ENCODE measurements around the gene NAP1L4.

Gene NAP1L4

DNA sequence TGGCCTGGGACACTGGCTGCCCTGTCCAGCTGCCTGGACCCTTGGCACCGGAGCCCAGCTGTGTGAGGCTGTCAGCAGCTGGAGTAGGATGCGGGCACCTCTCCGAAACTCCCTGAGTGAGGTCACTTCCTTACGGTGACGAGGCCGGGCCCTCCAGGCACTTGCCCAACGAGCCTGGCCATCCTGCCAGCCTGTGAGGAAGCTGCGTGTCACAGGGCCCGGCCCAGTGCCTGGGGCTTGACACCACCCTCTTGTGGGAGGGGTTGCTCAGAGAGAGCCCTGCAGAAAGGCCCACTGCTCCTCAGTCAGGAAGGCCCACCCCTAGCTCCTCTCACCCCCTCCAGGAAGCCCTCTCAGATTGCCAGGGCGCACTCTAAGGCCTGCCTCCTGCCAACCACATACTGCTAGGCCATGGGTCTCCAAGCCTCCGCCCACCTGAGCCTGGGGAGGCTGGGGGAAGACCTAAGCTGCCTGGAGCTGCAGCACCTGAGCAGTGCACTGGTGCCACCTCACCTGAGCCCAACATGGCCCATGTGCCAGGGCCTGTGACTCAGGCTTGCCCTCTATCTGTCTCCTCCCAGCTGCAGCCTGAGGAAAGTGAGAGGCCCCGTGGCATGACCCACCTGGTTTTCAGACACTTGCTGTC lies 58.6 kb downstream of the NAP1L4 start:
- DNase-seq: peak; percentile 62

DNA sequence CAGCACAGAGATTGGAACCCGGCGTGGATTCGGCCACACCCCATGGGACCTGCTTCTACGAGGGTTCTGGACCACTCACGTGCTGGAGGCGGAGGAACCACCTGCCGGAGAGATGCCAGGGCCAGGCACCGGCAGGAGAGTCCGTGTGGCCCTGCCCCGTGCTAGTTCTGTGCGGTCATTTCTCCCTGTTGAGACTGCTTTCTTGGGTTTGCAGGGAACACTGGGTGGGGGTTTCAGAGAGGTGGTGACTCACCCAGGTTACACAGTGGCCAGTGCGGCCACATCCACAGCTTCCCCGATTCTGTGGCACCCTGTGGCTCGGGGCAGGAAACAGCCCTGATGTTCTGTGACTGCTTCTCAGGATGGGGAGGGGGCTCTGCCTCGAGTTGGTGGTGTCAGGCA lies 59.3 kb downstream of the NAP1L4 start:
- no peak for DNase-seq

DNA sequence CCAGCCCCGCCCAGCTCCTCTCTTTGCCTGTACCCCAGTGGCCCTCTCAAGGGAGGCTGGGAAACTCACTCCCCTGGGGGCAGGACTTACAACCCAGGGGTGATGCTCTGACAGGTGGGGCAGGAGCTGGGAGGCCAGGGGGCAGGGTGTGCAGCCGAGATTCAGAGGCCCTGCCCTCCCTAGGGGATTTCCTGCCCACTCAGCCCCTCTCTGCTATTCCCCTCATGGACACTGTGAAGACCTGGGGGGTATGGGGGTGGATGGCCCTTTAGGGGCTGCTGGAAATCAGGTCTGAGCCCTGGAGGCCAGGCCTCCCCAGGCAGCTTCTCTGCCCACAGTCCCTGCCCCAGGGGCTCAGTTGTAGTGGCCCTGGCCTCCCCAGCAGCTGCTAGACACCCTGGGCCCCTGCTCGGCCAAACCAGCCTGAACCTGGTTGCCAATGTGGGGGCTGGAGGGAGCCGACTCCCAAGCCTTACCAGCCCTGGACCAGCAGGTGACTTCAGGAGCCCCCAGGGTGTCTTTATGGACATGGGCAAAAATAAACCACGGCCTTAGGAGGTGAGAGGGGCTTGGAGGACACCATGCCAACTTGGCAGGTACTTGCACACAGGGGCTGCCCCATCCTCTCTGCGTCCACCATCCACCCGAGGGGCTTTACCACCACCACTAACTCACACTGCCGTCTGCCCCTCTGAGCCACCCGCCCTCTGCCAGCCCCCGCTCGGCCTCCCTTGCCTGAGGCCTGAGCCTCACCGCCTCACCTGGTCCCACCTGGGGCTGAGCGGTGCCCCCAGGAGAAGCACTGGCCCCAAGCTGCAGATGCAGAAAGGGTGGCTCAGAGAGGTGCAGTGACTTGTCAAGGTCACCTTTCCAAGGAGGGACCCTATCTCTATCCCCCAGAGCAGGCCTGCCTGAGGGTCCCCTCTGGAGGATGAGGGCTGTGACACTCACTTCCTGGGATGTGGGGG lies 60.1 kb downstream of the NAP1L4 start:
- DNase-seq: no peak

DNA sequence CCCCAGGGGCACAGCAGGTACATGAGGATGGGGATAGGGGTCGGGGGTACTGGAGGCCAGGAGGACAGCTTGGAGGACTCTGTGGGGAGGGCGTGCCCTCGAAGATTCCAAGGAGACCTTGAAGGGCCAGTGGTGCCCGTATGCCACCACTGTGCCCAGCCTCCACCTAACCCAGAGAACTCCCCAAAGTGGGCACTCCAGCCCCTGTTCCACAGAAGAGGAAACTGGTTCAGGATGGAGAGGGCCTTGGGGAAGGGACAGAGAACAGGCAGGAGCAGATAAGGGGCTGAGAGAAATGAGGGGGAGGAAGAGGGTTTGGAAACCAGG lies 60.7 kb downstream of the NAP1L4 start:
- no peak for DNase-seq

DNA sequence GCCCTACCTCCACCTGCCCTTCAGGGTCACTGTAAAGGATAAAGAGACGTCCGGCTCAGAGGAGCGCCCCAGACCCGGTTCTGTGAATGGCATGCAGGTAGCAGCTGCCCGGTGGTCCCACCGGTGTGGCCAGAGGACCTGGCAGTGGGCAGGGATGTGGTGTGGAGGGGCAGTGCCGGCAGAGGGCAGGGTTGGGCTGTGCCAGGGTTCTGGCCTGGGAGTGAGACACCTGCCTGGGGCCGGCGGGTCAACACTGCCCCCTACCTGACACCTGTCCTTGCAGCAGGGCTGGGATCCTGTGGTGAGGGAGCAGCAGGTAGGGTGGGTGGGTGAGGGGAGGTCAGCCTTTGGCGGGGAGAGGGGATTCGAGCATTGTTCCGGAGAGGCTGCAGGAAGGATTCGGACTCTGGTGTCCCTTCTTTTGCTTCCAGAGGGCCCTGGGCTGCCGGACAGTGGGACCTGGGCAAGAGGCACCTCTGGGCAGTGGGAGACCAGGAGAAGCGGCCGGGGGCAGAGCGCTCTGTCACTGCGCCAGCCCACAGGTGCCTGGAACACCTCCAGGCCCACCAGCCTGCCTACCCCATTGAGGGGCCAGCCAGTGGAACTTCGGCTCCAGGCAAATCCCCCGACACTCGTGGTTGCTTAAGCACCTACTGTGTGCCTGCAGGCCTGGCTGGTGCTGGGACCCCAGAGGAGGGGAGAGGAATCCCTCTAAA lies 61.3 kb downstream of the NAP1L4 start:
- peak; percentile 59 for DNase-seq

DNA sequence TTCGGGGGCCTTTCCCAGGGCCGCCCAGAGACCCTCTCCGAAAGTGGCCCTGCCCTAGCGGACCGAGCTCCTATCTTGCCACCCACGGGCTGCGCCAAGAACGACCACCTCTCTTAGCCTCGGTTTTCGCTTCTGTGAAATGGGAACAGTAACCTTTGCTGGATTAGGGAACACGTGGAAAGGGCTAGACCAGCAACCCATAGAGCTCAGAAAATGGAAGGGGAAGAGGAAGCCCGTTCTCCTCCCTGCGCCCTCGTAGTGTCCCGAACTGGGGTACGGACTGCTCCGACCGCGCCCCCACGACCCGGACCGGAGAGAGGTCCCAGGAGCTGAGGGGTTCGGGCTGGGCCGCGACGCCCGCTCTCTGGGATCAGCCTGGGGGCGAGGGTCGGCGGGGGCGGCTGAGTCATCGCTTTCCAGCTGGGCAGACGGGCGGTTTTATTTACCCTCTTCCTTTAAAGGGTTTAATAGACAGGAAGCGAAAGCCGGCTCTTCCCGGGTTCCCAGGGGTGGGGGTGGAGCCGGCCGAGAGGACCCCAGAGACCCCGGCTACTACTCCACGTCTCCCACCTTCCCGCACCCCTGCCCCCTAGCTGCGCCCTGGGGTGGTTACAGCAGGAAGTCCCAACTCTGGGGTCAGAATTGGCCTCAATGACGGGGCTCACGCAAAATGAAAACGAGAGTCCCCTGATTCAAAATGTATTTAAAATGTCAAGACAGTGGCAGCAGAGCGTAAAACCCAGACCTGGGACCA lies 62.0 kb downstream of the NAP1L4 start:
- no peak for DNase-seq

DNA sequence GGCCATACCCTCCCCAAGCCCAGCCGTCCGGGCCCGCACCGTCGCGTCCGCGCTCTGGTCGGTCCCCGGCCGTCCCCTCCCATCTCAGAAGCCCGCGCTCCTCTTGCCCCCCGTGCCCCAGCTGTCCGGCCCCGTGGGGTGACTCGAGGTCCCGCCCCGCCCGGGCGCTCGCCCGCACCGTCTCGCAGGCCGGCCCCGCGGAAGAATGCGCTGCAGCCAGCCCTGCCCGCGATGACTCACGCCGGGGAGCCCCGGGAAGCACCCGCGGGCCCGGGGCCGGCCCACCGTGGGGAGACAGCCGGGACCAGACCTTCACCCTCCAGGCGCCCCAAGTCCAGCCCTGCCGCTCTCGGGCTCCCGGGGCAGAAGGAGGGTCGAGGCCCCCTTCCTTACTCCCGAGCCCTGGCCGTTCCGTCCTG lies 62.6 kb downstream of the NAP1L4 start:
- peak; percentile 73 for DNase-seq

DNA sequence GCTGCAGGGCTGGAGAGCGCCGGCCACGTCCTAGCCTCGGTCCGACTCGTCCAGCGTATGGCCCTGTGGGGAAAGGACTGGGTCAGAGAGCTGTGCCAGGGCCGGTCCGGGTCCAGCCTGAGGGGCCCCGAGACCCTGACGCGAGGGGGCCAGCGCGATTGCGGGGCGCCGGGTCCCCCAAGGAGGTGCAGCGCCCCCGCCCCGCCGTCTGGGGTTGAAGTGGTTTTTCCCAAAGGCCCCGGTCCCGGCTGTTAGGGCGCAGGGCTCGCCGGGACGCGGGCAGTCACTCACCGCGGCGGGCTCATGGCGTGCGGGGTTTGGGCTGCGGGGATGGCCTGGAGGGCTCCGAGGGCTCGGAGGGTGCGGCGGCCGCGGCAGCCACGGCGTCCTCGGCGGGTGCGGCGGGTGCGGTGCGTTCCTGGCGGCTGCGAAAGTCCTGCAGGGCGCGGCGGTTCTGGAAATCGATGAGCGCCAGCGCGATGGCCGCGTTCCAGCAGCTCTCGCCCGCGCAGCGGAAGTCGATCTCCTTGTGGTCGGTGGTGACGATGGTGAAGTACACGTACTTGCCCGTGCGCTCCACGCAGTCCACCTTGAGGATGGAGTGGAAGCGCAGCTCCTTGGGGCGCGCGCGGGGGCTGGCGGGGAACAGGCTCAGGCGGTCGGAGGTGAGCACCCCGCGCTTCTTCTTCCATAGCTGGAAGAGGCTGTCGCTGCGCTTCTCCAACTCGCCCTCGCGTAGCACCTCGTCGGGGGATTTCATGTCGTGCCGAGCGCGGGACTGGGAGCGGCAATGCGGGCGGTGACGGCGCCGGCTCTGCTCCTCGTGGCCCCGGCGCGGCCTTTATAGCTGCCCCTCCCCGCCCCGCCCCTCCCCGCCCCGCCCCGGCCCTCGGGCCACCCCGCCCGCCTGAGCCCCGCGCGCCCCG lies 63.3 kb downstream of the NAP1L4 start, which contains the start of gene PHLDA2:
Gene PHLDA2, minus strand, starts transcription at position 816 of the 926 bp plus-strand sequence. Its CDS starts 56 bp downstream, at position 760.
- peak; percentile 73 for DNase-seq

DNA sequence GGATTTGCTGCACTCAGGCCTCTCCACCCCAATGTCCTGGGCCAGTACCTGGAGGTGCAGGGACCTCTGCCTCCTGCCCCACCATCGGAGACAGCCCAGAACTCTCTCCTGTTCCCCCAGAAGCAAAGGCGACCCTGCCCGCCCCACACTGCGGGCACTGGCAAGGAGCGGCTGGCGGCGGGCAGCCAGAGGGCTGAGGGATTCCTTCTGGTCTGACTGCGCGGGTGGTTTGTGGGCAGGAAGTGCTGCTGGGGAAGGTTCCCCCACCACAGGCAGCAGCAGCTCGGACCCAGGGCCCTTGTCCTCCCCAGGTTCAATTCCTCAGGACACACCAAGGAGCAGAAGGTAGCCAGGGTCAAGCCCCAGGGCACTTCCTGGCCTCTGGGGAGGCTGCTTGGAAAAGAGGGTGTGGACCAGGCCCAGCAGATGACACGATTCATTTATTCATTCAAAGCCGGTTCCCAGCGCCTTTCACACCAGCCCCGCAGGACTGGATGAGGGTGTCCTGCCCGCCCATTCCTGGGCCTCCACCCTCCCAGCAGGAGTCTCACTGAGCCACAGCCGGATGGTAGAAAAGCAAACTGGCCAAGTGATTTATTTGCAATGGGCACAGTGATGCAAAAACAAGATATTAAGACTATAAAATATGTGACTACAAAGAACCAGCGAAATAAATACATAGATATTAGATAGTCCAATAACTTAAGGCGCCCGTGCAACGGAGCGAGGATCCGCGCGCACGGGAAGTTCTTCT lies 64.1 kb downstream of the NAP1L4 start:
- DNase-seq: no peak

DNA sequence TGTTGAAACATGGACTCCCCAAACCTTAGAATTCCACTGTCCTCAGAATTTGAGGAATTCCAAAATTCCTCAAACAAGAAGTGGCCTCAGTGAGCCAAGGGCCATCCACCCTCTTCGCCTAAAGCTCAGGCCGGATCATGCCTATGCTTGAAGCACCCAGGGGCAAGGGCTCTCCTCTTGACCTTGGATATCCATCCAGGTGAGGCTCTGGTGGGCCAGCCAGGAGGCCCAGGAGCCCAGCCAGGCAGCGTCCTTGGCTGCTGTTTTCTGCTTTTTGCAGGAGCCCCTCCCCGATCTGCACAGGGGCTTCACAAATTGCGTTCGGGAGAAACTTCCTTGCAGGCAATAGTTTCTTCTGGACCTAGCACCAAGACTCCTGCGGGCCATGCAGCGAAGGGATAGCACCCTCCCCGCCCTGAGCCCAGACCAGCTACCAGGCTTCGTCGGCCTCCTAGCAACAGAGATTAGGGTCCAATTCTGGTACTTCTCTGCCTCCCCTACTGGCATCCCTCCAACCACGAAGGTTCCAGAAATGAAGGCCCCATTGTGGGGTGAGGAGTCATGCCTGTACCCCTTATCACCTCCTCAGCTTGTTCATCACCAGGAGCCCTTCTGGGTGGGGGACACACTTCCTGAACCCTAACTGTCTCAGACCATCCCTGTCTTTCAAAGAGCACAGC lies 64.9 kb downstream of the NAP1L4 start:
- no peak for DNase-seq

DNA sequence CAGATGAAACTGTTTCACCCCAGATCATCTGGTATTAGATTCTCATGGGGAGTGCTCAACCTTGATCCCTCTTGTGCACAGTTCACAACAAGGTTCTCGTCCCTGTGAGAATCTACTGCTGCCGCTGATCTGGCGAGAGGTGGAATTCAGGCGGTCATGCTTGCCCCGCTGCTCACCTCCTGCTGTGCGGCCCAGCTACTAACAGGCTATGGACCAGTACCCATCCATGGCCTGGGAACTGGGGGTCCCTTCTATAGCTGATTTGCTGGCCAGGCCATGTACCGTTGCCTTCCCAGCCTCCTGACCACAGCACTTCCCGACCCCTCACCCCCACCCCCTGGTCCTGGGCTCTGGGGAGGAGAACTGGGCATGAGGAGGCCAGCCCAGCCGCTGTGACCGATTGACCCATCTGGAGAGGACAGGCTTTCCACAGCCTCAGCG lies 65.5 kb downstream of the NAP1L4 start:
- DNase-seq: no peak

DNA sequence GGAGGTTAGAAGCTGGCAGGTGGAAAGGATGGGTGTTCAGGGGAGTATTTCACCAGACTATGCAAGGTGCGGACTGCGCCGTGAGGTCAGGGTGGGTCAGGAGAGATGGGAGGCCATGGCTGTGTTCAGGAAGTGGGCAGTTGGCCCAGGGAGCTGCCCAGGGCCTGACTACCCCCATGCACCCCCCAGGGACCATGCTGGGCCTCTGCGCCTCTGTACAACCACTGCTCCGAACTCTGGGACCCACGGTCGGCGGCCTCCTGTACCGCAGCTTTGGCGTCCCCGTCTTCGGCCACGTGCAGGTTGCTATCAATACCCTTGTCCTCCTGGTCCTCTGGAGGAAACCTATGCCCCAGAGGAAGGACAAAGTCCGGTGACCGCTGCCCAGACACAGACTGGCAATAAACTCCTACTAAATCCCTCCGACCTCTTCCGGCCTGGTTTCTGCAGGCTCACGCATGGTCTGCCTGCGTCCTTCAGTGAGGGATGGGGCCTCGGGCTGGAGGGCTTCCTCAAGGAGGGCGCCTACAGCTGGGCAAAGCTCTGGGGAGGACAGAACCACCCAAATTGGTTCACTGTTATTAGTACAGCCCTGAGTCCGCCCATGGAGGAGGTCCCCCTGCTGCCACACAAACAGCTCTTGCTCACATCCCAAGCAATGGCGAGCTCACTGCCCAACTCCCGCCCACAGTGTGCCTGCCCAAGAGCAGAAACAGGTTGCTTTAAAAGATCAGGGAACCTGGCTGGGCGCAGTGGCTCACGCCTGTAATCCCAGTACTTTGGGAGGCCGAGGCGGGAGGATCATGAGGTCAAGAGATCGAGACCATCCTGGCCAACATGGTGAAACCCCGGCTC lies 67.1 kb downstream of the NAP1L4 start:
- no peak for DNase-seq

DNA sequence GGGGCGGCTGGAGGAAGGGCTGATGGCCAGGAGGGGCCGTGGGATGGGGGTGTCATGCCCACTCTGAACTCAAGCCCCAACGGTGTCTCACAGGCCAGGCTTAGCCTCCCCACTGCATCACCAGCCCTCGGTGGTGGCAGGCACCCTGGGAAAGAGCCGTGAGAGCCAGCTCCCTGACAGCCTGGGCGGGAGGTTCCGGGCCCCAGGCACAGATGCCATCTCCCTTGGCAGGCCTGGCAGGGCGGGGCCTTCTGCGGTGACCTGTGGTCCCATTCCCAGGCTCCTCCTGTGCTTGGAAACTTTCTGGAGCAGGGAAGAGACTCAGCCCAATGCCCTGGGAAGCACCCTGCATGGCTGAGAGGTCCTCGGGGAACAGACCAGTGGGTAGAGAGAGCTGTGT lies 67.7 kb downstream of the NAP1L4 start:
- DNase-seq: no peak

DNA sequence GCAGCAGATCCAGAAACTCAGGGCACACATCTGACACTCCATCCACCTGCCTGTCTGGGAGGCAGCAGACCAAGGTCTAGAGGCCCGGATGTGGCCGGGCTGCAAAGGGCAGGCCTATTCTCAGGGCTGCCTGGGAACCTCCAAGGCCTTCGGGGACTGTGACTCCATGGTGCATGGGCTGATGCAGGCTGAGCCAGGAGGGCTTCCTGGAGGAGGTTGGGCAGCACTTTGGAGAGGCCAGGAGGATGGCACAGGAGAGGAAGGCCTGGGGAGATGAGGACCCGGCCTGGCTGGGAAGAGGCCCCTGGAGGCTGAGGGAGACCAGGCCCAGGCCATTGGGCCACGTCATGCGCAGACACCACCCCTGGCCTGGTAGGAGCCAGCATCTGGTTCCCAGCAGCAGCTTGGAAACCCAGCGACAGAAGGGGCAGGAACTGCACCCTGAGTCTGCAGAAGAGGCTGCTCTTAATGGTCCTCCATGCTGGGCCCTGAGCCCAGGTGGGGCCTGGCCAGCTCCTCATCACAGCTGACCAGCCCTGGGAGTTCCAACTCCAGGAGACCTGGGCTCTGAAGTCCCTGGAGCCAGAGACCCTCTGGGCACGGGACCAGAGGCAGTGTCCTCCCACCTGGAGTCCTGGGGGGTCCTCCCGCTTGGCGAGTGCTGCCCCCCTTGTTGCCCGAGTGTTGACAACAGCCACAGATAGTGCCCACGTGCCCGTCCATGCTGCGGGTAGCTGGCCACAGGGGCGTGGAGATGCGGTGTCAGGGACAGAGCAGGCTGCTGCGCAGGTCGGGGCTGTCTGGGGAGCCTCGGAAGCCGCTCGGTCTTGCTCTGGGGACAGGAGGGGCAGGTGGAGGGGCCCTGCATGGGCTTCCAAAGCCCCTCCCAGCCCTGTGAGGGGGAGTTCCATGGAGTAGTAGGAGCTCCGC lies 68.4 kb downstream of the NAP1L4 start:
- DNase-seq: no peak

DNA sequence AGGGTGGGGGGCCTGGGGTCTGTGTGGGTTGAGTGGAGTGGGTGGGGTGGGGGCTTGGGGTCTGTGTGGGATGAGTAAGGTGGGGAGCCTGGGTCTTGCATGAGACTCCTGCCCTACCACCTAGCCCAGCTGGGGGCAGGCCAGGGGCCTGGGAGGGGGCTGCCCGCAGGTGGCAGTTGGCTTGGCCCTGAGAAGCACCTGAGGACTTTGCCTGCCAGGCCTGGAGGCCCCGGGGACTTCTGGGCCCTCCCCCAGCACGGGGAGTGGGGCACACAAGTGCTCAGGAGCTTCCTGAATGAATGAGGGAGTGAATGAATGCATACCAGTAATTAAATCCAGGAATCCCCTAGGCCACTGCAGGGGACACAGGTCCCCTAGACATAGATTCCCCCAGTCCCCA lies 69.5 kb downstream of the NAP1L4 start:
- DNase-seq: no peak

DNA sequence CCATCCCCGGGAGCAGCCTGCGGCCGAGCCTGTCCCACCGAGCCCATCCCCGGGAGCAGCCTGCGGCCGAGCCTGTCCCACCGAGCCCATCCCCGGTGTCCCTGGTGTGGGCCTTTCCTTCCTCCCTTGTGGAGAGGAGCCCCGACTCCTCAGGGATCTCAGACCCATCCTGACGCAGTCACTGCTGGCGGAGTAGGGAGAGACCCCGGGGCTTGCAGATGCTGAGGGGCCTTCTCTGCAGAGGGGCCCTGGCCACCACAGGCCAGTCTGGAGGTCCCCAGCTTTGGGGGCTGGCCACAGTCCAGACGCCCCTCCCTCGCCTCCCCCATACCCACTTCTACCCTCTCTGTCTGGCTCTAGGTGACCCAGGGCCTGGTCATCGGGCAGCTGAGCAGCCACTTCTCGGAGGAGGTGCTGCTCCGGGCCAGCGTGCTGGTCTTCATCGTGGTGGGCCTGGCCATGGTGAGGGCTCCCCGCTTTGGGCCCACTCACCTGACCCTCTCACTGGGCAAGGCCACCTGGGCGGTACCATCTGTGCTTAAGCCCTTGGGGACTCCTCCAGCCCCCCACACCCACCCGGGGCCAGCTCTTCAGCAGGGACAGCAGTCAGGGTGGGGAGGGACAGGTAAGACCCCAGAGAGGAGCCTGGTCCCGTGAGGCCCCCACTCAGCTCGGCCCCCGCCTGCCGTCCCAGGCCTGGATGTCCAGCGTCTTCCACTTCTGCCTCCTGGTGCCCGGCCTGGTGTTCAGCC lies 70.2 kb downstream of the NAP1L4 start:
- no peak for DNase-seq

DNA sequence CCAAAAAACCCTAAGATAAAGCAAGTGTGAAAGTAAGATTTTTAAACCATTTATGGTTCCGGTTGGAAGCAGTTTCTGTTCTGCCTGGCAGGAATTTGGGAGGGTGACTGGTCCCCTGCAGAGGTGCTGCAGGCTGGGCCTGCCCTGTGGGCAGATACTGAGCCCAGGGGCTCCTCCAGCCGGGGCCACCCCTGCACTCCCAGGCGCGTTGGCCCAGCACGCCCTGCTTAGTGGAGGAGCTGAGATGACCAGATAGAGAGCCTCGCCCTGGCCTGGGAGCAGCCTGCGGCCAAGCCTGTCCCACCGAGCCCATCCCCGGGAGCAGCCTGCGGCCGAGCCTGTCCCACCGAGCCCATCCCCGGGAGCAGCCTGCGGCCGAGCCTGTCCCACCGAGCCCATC lies 70.9 kb downstream of the NAP1L4 start:
- no peak for DNase-seq
